Mammary epithelial cell (primary cell): Measurements from ENCODE around the gene ZNF516.

Experiments
- EZH2 ChIP-seq: IDR thresholded peaks from 2 replicates; pipeline ENCODE4 v1.6.1; 2012; ENCODE audit warnings: low read length, inconsistent platforms, borderline replicate concordance
- TF ChIP-seq, protein P1 (sequence below), 2 donors: IDR thresholded peaks in 1 of 2; conservative IDR thresholded peaks in 1 of 2; 2 replicates each; pipeline ENCODE4 v1.5.1; 2011 to 2012; ENCODE audit warnings: inconsistent platforms in 2 of 2, low read length in 2 of 2, mild to moderate bottlenecking in 2 of 2, control low read depth in 1 of 2, low read depth in 1 of 2; ENCODE audit not compliant: insufficient read depth in 1 of 2; ENCODE audit errors: extremely low read depth in 1 of 2

DNA sequence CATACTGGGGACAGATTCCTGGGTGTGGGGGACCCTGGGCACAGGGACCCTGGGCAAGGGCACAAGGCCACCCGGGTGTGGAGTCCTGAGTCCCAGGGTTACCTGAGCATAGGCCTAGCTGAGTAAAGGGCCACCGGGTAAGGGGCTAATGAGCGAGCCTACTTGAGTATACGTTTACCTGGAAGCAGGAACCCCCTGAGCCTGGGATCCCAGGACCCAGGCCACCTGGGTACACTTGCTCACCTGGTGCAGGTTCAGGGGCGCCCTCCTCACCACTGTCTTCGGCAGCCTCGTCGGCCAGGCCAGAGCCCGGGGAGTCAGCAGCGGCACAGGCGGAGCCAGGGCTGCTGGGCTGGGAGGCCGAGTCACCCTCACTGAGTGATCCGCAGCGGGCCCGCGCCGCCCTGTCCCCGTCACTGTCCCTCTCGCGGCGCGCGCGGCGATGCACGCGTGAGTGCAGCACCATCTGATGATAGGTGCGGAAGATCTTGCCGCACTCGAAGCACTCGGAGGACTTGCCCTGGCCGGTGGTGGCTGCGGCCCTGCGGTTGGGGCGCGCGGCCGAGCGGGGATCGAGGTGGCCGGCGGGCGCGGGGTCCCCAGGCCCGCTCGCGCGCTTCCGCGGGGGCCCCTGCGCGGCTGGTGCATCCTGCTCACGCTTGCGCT lies 53.9 kb downstream of the ZNF516 start:
- TF ChIP-seq, protein P1, sequence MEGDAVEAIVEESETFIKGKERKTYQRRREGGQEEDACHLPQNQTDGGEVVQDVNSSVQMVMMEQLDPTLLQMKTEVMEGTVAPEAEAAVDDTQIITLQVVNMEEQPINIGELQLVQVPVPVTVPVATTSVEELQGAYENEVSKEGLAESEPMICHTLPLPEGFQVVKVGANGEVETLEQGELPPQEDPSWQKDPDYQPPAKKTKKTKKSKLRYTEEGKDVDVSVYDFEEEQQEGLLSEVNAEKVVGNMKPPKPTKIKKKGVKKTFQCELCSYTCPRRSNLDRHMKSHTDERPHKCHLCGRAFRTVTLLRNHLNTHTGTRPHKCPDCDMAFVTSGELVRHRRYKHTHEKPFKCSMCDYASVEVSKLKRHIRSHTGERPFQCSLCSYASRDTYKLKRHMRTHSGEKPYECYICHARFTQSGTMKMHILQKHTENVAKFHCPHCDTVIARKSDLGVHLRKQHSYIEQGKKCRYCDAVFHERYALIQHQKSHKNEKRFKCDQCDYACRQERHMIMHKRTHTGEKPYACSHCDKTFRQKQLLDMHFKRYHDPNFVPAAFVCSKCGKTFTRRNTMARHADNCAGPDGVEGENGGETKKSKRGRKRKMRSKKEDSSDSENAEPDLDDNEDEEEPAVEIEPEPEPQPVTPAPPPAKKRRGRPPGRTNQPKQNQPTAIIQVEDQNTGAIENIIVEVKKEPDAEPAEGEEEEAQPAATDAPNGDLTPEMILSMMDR (conservative IDR thresholded peaks at IDR 0.05 in 1 of 2, IDR thresholded peaks at IDR 0.05 in 1 of 2; ENCODE audit: extremely low read depth in 1 of 2, insufficient read depth in 1 of 2, low read depth in 1 of 2, low read length in 2 of 2): no peak
- no peak for TF ChIP-seq EZH2
